H1 (cell line): ENCODE results near the gene SMIM1. TPM values are rescaled to one million over a fixed set of nuclear protein-coding genes. Genes with fewer than 3 reads are reported as not detected.

Source experiments
- CEBPB ChIP-seq: IDR thresholded peaks from 2 replicates; pipeline ENCODE4 v1.6.1; 2012; ENCODE audit warnings: low read depth, low read length
- HDAC6 ChIP-seq: IDR thresholded peaks from one replicate; pipeline ENCODE4 v1.7.1; 2012; ENCODE audit warnings: low read depth, mild to moderate bottlenecking, inconsistent platforms, low read length, moderate library complexity
- MAX ChIP-seq: IDR thresholded peaks from 2 replicates; pipeline ENCODE4 v1.6.1; 2012; ENCODE audit warnings: inconsistent platforms
- NRF1 ChIP-seq: IDR thresholded peaks from 2 replicates; pipeline ENCODE4 v1.6.1; 2011; ENCODE audit warnings: mild to moderate bottlenecking, low read depth, low read length, improper control_type of control experiment
- SP2 ChIP-seq: IDR thresholded peaks from 2 replicates; pipeline ENCODE4 v1.6.1; 2012; ENCODE audit warnings: mild to moderate bottlenecking, low read length, inconsistent platforms
- SP4 ChIP-seq: IDR thresholded peaks from 2 replicates; pipeline ENCODE4 v1.6.1; 2012; ENCODE audit warnings: low read length, inconsistent platforms
- SRF ChIP-seq: IDR thresholded peaks from 2 replicates; pipeline ENCODE4 v1.6.1; 2011; ENCODE audit warnings: mild to moderate bottlenecking, low read depth, low read length, moderate library complexity
- YY1 ChIP-seq: IDR thresholded peaks from 2 replicates; pipeline ENCODE4 v1.6.1; 2011; ENCODE audit warnings: low read depth, mild to moderate bottlenecking, low read length
- polyA plus RNA-seq, 7 experiments: library from polyadenylated mRNA; depleted of rRNA in 3 of 7; stranded (reverse) in 5 of 7; unstranded in 2 of 7; fragments of >200 nt in 5 of 7; fragments of 200-250 nt in 2 of 7; gene quantifications; 1 replicate in 5 of 7; 2 replicates in 1 of 7; 4 replicates in 1 of 7; pipeline versions ENCODE4 v1.2.1 to v1.2.3, GENCODE V29; 2011 to 2013; ENCODE audit warnings: missing spikeins in 2 of 7, mixed read lengths in 2 of 7
- total RNA-seq: library from RNA; stranded (reverse); fragmentation: NEBNext Ultra II Directional; extraction: Animal tissue kit (Norgen Biotek cat#: 25700); gene quantifications from 2 replicates; pipeline ENCODE4 v1.2.1, GENCODE V29; 2021
- TF ChIP-seq, protein P1 (sequence below): IDR thresholded peaks from 2 replicates; pipeline ENCODE4 v1.6.1; 2012; ENCODE audit warnings: low read length, inconsistent platforms

The SMIM1 gene
- total and polyA plus RNA-seq, 2 of the 8 experiments (the other 6 are each of a cell fraction or from before 2014, with no cell fraction given): 7.7 to 9.7 TPM

DNA sequence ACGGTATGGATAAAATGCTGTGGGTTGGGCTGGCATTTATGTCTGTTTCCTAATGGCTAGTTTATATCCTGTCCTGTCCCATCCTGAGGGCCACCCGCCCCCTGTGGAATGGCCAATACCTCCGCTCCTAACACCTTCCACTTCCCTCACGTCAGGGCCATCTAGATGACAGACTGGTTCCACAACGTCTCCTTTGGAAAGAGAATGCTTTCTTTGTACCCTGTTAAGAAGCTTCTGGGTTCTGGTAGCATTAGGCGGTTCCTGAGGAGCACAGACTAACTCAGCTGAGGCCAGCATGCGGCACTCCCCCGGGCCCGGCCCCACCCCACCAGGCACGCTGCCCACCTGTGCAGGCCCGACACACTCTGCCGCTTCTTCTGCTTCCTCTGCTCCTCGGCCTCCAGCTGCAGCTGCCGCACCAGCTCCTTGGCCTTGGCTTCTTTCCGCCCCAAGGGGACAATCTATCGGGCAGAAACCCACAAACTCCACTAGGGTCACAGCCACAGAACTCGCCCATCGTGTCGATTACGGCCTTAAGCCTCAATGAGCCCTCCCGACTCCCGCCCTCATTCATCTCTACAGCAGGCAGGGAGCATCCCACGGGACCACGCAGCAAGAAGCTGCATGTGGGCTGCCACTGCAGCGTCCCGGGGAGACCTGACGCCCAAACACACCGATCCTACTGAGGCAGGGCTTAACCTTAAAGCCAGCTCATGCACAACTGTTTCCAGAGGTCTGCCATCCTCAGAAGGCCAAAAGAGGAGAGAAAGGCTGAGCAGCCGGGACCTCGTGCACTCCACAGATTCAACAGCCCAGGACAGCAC, 11.3 kb downstream of the SMIM1 start (continued):
- TF ChIP-seq YY1 (no peak), SP4 (no peak), SP2 (no peak), CEBPB (no peak), NRF1 (no peak), SRF (no peak), MAX (no peak), HDAC6 (no peak)
- TF ChIP-seq, protein P1, sequence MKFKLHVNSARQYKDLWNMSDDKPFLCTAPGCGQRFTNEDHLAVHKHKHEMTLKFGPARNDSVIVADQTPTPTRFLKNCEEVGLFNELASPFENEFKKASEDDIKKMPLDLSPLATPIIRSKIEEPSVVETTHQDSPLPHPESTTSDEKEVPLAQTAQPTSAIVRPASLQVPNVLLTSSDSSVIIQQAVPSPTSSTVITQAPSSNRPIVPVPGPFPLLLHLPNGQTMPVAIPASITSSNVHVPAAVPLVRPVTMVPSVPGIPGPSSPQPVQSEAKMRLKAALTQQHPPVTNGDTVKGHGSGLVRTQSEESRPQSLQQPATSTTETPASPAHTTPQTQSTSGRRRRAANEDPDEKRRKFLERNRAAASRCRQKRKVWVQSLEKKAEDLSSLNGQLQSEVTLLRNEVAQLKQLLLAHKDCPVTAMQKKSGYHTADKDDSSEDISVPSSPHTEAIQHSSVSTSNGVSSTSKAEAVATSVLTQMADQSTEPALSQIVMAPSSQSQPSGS: no peak
